Urothelium cell line (cell line): Measurements from ENCODE around the gene ZNF714.
A peak's percentile ranks its signal among the peaks of the same experiment; 100 is the strongest.

Source experiments
- DNase-seq: peaks from one replicate; pipeline ENCODE4 v3.0.0; 2011; ENCODE audit warnings: low spot score, mixed read lengths
- FAIRE-seq: peaks from 2 replicates; lab custom pipeline; 2011; peaks lifted over from hg19 to GRCh38; lab: Jason Lieb, UNC

Gene ZNF714

DNA sequence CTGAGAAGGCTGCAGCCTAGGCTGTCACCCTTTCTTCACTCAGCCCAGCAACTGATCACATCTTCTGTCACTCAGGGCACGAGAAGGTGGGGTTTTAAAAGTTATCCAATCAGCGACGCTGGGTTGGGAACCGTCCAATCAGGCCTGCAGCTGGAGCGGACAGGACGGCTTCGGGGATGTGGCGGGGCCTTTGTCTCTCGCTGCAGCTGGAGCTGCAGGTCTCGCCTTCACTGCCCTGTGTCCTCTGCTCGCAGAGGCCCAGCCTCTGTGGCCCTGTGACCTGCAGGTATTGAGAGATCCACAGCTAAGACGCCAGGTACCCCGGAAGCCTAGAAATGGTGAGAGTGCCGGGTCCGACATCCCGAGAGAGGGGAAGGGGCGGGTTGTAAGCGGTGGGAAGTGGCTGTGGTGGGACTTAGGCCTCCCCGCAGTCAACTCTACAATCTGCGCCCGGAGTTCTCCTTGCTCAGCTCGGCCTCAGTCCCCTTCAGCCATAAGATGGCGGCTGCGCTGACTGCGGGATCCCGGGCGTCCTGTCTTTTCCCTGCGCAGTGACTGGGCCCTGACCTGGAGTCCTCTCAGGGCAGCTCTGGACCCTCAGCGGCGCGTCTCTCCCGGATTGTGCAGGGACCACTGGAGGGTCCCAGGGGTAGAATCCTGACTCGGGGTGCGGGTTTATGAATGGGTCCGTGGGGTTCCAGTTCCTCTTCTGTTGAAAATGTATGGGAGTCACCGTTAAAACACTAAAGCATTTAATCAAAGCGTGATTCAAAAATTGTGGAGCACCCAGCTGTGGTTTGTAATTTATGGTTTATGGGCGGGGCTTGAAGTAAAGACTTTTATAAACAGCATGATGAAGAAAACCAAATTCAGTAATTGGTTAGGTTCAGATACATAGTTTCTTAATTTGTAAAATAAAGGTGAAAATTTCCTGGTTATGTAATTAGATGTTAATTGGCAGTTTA lies at the start of gene ZNF714:
ZNF714 (plus strand) TSS at position 193 of the 965 bp plus-strand sequence. CDS start 16,066 bp downstream, outside the sequence.
- no peak for DNase-seq
- FAIRE-seq, result no peak

DNA sequence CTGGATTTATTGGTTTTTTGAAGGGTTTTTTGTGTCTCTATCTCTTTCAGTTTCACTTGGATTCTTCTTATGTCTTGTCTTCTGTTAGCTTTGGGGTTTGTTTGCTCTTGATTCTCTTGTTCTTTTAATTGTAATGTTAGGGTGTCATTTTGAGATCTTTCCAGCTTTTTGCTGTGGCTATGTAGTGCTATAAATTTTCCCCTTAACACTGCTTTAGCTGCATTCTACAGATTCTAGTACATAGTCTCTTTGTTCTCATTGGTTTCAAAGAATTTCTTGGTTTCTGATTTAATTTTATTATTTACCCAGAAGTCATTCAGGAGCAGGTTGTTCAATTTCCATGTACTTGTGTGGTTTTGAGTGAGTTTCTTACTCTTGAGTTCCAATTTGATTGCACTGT lies 37.0 kb upstream of the ZNF714 start:
- DNase-seq, result no peak
- FAIRE-seq, result no peak

DNA sequence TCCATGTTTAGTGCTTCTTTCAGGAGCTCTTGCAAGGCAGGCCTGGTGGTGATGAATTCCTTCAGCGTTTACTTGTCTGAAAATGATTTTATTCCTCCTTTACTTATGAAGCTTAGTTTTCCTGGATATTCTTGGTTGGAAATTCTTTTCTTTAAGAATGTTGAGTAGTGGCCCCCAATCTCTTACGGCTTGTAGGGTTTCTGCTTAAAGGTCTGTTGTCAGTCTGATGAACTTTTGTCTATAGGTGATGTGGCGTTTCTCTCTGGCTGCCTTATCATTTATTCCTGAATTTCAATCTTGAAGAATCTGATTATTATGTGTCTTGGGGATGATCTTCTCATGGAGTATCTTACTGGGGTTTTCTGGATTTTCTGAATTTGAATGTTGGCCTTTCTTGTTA lies 35.5 kb upstream of the ZNF714 start:
- DNase-seq (no peak), FAIRE-seq (no peak)

DNA sequence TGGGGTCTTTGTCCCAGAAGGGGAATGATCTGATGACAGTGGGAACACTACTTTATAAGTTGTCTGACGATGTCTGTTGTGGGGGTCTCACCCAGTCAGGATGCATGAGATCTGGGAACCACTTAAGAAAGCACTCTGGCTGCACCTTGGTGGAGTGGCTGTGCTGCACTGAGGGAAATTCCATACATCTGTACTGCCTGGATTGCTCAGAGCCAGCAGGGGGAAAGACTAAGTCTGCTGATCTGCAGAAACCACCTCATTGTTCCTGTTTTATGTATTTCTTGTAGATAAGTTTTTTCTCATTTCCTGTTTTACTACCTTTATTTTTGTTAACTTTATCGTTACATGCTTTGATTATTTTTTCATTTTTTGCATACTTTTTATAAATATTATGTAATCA lies 34.3 kb upstream of the ZNF714 start:
- no peak for DNase-seq
- no peak for FAIRE-seq

GRCh38 chr19:21052902-21053301 lies 29.1 kb upstream of the ZNF714 start:
- no peak for DNase-seq
- FAIRE-seq, result no peak

DNA sequence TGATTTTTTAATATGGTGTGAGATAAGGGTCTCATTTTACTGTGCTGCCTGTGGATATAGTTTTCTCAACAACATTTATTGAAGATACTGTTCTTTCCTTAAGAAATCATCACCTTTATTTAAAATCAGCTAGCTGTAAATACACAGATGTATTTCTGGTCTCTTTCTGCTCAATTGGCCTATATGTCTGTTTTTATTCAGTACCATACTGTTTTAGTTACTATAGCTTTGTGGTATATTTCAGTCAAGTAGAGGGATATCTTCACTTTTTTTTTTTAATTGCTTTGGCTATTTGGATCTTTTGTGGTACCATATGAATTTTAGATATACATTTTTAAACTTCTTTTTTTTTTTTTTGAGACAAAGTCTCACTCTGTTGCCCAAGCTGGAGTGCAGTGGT lies 16.7 kb upstream of the ZNF714 start:
- DNase-seq, result no peak
- no peak for FAIRE-seq

- DNase-seq, result peak; percentile 0
- FAIRE-seq, result no peak
Measured at GRCh38 chr19:21084343-21084742, 2.3 kb downstream of the ZNF714 start.

- FAIRE-seq, result no peak
- DNase-seq, result no peak
Measured at GRCh38 chr19:21087871-21088270, 5.9 kb downstream of the ZNF714 start.

DNA sequence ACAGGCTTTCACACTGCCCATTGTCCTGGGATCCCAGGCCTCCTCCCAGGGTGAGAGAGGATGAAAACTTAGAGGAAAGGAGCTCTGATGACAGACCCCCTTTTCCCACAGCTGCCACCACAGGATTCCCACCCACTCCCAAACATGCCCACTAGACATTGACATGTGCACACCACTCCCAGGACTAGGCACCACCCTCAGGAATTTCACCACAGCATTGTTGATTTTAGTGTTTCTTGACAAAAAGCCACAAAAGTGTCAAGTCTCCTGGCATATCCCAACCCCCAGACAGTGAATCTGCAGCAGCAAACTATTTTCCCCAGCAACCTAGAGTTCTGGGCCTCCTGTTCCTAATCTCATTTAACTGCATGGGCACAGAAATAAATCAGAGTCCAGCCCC lies 10.1 kb downstream of the ZNF714 start:
- FAIRE-seq (no peak), DNase-seq (no peak)

GRCh38 chr19:21094347-21095025 lies 12.5 kb downstream of the ZNF714 start:
- DNase-seq, result no peak
- FAIRE-seq, result no peak

DNA sequence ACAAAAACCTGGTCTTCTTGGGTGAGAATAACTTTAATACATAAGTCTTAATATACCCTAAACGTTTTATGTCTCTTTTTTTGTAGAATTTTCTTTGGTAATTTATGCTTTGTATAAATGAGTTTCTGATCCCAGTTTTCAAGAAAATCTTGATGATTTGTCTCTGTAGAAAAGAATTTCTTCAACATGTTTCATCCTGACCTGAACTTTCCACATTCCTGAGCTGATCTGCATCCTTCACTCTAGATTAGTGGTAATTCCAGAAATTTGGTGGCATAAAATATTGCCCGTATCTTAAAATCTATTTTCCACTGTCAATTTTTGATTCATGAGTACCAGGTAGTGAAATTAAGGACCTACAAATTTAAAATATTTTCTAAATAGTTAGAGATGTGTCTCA lies 16.3 kb downstream of the ZNF714 start:
- FAIRE-seq (no peak), DNase-seq (no peak)

GRCh38 chr19:21101521-21102242 lies 19.7 kb downstream of the ZNF714 start:
- no peak for FAIRE-seq
- no peak for DNase-seq

DNA sequence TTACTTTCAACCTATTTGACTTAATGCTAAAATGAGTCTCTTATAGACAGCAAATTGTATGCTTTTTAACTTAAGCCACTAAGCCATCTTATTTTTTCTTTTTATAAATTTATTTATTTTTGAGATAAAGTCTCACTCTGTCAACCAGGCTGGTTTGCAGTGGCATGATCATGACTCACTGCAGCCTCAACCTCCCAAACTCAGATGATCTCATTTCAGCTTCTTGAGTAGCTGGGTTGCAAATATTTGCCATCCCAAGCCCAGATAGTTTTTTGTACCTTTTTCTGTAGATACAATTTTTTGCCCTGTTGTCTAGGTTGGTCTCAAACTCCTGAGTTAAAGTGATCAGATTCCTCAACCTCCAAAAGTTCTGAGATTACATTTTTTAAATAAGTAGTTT lies 27.1 kb downstream of the ZNF714 start:
- DNase-seq (no peak), FAIRE-seq (no peak)

- DNase-seq, result no peak
- no peak for FAIRE-seq
Measured at GRCh38 chr19:21110183-21110582, 28.2 kb downstream of the ZNF714 start.

GRCh38 chr19:21115430-21115829 lies 33.4 kb downstream of the ZNF714 start:
- FAIRE-seq (no peak), DNase-seq (no peak)

DNA sequence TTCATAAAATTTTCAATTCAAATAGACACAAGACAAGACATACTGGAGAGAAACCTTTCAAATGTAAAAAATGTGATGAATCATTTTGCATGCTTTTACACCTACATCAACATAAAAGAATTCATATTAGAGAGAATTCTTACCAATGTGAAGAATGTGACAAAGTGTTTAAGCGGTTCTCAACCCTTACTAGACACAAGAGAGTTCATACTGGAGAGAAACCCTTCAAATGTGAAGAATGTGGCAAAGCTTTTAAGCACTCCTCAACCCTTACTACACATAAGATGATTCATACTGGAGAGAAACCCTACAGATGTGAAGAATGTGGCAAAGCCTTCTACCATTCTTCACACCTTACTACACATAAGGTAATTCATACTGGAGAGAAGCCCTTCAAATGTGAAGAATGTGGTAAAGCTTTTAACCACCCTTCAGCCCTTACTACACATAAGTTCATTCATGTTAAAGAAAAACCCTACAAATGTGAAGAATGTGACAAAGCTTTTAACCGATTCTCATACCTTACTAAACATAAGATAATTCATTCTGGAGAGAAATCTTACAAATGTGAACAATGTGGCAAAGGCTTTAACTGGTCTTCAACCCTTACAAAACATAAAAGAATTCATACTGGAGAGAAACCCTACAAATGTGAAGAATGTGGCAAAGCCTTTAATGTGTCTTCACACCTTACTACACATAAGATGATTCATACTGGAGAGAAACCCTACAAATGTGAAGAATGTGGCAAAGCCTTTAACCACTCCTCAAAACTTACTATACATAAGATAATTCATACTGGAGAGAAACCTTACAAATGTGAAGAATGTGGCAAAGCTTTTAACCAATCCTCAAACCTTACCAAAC lies 35.3 kb downstream of the ZNF714 start:
- DNase-seq (no peak), FAIRE-seq (no peak)

DNA sequence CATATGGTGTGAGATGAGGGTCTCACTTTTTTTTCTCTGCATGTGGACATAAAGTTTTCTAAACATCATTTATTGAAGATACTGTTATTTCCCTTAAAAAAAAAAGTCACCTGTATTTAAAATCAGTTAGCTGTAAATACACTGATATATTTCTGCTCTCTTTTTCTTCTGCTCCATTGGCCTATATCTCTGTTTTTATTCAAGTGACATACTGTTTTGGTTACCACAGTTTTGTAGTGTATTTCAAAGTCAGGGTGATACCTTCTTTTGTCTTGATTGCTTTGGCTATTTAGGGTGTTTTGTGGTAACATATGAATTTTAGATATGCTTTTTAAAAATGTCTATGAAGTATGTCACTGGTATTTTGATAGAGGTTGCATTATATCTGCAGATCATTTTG lies 44.1 kb downstream of the ZNF714 start:
- FAIRE-seq (no peak), DNase-seq (no peak)

GRCh38 chr19:21127001-21127400 lies 45.0 kb downstream of the ZNF714 start:
- FAIRE-seq (no peak), DNase-seq (no peak)

- FAIRE-seq, result no peak
Measured at GRCh38 chr19:21127898-21128297, 45.9 kb downstream of the ZNF714 start.

GRCh38 chr19:21128901-21129698 lies 47.1 kb downstream of the ZNF714 start:
- DNase-seq, result no peak
- FAIRE-seq, result no peak

More at GRCh38 chr19:21127898-21128297, 45.9 kb downstream of the ZNF714 start:
- DNase-seq, result no peak
